GM18858 (cell line): ENCODE data around the gene MAPK10.
"Not testable (repeated sequence)": the region's sequence is repeated elsewhere in the genome, so short reads cannot be mapped to it uniquely, and the experiment has no call there.

Experiments used
- ATAC-seq: cut with Tn5 transposase; IDR thresholded peaks from one replicate; pipeline ENCODE4 v1.9.1; 2021; ENCODE audit not compliant: unreplicated experiment

MAPK10 gene

DNA sequence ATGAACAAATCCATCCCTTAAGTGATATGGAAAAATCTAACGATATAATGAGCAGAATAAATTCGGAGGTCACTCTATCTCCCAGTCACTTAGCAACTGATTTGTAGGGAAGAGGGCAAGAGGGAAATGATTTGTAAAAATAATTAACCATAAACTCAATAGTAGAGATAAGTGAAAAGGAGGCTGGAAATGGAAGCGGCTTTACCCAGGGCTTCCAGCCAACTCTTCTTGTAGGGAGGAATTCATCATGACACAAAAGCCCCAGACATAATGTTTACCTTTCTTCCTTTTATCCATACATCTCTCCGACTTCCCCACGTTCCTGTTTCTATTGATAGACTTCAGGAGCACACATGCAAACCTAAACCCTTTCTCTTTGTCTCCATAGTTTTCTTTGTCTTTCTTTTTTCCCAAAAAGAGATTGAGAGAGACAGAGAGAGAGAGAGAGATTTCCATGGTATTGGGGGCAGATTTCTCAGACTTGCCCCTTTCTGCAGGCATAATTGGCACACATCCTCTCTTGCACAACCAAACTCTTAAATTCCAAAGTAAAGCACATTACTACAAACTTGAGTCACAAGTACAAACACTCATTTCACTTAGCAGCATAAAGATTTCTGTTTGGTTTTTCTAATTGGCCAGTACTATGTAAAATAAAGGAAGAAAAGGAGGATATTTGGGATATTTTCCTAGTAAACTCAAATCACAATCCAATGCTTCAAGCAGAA is 140.9 kb downstream of the MAPK10 start:
- ATAC-seq, result no peak

DNA sequence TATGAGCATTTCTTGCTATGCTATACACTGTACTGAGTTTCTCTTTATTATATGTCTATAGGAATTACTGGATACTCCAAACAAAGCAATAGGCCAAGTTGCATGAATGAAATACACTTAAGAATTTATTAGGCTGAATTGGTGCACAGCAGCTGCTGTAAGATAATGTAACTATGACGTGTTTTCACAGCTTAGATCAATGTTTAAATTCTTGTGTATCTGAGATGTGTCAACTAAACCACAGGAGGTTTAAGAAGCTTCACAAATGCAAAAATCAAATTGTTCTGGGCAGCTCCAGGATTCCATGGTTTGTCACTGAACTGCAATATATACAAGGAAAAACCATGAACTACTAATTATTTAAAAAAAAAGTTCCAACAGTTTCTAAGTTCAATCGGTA is 156.7 kb downstream of the MAPK10 start:
- no peak for ATAC-seq

DNA sequence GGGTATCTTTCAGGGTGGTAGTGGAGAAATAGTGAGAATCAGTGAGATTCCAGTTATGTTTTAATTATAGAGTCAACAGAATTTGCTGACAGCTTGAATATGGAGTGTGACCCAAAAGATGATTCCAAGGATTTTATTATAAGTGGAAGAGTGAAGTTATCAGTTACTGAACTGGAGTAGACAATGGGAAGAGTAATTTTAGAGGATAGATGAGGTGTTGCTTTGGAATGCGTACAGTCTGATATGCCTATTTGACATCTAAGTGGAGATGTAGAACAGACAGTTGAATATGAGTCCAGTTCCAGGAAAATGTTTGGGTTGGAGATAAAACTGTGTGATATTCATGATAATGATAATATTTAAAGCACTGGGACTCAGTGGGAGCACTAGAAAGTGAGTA is 174.2 kb downstream of the MAPK10 start:
- no peak for ATAC-seq

DNA sequence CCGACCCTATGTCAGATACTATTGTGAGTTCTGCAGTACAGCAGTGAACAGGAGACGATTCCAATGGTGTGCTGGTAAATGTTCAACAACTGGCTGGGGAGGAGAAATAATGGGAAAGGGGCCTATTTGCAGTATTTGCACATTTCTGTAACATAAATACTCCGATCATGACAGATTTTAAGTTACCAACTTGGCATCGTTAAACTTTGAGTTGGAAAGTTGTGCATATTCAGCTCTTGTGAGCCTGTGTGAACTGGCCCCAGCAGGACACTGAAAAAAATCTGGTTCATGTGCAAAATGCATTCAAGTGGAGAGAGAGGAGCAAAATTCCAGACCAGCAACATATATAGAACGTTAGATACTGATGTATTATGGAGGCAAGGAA is 175.0 kb downstream of the MAPK10 start:
- no peak for ATAC-seq

DNA sequence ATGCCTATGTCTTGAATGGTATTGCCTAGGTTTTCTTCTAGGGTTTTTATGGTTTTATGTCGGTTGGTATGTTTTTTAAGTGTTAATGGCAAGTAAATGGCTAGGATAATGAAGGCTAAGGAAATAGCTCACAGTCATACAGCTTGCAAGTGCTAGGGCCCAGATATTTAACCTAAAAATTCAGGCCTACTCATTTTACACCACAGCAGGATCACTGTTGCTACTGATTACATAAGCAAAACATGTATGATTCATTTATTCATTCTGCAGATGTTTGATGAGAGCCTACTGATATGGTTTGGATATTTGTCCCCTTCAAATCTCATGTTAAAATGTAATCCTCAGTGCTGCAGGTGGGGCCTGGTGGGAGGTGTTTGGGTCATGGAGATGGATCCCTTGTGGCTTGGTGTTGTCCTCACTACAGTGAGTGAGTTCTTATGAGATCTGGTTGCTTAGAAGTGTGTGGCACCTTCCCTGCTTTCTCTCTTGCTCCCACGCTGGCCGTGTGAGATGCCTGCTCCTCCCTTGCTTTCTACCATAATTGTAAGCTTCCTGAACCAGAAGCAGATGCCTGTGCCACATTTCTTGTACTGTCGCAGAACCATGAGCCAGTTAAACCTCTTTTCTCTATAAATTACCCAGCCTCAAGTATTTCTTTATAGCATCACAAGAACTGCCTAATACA is 175.5 kb downstream of the MAPK10 start:
- no peak for ATAC-seq

DNA sequence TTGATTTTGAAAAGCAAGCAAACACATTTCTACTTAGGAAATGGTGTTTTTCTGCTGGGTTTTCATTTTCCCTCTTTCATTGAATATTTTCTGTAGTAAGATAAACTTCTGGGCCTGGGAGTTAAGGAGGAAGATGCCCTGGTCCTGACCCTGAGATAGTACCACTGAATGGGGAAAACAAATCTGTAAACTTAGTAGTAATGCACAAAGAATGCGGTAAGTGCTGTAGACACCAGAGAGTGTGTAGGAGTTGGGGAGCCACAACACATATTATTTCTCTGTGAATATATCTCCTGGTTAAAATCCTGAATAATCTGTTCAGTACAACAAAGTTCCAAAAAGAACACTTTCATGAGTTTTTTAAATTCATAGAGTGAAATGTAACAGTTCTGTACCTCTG is 178.3 kb downstream of the MAPK10 start:
- no peak for ATAC-seq

DNA sequence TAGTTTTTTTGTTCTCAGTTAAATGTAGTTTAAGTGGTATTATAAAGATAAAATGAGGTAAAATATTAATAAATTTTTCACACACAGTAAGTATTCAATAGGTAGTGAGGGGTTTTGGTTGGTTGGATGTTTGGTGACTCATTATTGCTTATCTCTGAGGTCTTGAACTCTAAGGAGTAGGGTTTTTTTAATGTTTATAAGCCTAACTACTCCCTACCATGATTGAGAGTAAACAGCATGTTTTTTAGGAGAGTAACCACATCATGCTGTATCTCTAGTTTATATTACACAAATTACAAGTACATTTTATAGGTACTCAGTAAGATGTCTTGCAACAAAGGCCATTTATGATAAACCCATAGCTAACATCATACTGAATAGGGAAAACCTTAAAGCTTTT is 181.6 kb downstream of the MAPK10 start:
- ATAC-seq, result no peak

DNA sequence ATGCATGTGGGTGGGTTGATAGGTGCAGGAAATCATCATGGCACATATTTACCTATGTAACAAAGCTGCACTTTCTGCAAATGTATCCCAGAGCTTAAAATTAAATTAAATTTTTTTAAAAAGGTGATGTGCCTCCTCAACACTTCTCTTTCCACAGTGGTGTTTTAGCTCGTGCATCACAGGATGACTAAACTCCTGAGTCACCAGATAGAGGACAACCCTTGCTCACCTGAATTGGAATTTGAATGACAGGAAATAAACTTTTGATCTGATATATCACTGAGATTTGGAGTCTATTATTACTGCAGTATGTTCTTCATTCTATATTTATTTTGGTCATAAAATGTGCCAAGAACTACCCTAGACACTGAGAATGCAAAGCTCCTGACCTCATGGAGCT is 185.3 kb downstream of the MAPK10 start:
- ATAC-seq, result no peak

DNA sequence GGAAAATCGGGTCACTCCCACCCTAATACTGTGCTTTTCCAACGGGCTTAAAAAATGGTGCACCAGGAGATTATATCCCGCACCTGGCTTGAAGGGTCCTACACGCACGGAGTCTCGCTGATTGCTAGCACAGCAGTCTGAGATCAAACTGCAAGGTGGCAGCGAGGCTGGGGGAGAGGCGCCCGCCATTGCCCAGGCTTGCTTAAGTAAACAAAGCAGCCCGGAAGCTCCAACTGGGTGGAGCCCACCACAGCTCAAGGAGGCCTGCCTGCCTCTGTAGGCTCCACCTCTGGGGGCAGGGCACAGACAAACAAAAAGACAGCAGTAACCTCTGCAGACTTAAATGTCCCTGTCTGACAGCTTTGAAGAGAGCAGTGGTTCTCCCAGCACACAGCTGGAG is 191.5 kb downstream of the MAPK10 start:
- ATAC-seq, result not testable (repeated sequence)

DNA sequence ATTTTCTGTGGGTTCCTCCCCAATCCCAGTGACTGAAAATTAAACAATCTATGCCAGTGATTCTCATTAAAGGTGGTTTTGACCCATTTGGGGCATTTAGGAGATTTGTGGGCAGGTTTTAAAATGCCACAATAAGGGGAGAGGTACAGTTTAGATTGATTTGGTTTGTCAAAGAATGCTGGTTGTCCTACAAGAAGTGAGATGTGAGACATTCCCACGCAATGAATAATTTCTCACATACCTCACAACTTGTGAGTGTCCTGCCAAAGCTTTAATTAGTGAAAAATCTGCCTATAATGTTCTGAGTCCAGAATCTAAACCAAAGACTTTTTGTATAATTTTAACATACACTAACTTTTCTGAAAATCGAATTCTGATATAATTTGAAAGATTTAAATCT is 199.4 kb downstream of the MAPK10 start:
- ATAC-seq, result no peak

DNA sequence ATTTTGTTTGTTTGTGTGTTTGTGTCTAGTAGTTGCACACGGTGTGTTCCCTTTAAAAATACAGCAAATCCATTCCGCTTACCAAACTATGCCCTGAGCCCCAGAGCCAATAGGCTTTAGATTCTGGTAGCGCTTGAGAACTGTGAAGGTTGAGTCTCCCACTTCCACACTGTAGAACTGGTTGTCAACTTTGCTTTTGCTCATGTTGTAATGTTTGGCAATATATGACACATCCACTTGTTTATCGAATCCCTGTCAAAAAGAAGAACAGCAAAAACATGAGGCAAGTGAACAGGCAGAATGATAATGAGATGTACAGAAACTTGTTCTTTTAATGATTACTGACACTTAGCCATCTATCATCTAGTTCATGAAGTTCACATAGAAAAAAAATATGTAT is 200.6 kb downstream of the MAPK10 start:
- ATAC-seq, result no peak

DNA sequence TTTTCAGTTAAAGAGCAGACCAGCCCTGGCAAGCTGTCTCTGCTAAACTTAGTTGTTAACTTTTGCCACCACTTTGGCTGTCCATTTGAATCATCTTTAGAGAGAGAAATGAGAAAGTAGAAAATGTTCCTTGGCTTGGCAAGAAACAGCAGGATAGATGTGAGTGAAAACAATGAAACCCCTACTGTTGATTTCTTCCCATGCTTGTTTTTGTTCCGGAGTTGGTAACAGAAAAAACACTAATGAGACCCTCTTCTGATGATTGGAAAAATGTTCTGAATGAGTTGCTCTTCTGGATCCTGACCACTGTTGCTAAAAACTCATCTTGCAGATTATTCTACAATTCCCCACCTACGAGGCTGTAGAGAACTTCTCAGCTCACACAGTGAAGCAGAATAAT is 203.3 kb downstream of the MAPK10 start:
- no peak for ATAC-seq

DNA sequence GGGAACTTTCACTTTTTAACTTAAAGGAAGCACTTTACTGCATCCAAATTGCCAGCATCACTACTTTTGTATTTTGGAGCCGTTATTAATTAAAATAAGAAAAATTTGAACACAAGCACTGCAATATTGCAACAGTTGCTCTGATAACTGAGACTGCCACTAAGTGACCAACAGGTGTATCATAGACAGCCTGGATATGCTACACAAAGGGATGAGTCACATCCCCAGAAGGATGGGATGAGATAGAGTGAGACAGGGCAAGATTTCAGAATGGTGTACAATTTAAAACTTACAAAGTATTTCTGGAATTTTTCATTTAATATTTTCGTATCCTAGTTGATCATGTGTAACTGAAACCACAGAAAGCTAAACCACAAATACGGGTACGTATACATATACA is 204.1 kb downstream of the MAPK10 start:
- no peak for ATAC-seq

DNA sequence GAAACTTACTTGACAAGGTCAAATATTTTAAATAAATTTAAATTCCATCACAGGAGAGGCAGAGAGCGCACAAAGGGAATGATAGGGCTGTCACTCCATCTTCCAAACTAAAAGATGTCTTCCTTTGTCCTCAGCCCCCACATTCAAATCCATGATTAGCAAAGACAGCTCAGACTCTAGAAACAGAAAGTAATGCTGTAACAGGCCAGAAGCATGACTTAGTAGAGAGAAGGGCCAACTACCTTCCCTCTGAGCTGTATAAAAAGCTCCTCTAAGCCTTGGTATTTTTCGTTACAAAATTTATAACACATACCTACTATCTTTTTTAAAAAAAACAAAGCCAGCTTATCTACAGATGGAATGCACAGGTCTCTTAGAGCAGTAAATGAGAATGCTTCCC is 207.4 kb downstream of the MAPK10 start:
- no peak for ATAC-seq

DNA sequence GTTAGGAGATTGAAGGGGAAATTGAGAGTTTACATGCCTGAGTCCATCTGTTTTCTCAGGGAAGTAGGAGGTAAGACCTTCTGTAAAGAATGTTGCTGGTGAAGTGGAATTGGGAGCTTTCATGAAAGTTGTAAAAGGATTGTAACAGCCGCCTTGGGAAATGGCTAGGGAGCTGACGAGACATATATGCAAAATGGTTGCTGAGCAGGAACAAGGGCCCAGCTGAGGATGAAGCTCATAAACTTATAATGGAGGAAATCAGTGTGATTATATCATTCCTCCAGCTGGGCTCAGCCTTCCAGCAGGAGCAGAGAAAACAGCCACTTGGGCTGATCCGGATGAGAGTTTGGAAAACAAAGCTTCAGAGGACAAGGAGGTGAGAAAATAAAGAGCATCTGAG is 208.7 kb downstream of the MAPK10 start:
- no peak for ATAC-seq

DNA sequence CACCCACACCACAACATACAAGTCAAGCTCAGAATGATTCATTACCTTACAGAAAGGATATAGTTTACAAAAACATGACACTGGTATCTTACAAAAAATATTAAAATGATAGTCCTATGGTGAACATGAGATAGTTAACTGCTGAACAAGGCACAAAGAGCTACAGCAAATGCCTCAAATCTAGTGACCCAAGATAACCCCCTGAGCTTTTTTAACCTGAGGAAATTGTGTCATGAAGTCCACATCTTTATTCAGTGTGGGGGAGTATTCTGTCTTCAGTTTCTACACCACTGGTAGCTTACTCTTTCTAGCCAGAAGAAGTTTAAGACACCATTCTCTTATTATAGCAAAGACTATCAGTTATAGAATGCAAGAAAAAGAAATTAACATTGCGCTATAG is 218.7 kb downstream of the MAPK10 start:
- no peak for ATAC-seq

DNA sequence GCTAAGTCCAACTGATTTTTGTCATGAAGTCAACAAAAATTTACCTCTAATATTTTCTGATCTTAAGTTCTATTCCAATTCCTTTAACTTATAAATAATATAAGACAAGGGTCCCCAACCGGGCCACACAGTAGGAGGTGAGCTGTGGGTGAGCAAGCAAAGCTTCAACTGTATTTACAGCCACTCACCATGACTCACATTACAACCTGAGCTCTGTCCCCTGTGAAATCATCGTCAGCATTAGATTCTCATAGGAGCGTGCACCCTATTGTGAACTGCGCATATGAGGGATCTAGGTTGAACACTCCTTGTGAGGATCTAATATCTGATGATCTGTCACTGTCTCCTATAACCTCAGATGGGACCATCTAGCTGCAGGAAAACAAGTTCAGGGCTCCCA is 227.4 kb downstream of the MAPK10 start:
- ATAC-seq, result no peak

DNA sequence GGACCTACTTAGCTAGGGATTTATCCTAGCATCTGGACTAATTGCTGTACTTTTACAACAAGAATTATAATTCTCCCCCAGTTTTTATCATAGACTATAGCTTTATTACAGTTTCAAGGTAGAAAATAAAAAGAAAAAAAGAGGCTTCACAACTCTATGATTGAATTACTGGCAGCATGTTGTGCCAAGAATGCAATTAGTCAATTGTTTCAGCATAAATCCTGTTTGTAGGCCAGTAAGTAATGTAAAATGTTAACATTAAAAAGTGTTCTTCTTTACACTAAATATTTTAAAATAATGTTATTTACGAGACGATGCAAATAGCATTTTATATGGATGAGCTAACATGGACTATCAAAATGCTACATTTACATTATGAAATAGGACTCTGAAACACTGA is 228.4 kb downstream of the MAPK10 start:
- ATAC-seq, result no peak

DNA sequence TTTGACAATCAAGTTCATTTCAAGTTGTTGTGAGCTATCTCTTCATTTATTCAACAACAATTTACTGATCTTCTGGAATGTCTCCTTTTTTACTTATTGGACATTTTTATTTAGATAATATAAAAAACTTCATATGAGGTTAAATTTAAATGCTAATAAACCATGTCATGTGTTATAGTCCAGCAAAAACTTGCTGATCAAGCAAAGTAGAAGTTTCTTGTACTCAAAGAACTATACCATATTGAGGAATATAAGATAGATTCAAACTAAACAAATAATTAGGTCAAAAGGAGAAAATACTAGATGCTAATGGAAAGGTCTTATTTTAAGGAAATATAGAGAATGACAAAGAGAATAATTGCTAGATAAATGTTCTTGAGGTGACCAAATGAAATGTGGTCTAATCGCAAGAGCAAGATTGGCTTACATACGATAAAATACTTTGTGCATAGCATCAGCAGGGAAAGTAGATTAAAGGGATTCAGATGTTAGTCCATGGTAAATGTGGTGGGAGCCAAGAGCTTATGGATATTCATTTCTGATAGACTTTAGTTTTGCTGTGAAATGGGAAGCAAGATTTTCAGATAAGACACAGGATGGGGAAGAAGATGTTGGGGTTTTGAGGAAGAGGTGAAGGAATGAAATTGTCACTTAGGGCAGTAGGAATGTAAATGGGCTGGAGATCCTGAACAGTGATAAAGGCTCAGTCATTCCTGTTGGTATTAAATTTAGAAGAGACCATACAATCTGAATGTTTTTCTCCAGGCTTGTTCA is 229.5 kb downstream of the MAPK10 start:
- ATAC-seq, result no peak

DNA sequence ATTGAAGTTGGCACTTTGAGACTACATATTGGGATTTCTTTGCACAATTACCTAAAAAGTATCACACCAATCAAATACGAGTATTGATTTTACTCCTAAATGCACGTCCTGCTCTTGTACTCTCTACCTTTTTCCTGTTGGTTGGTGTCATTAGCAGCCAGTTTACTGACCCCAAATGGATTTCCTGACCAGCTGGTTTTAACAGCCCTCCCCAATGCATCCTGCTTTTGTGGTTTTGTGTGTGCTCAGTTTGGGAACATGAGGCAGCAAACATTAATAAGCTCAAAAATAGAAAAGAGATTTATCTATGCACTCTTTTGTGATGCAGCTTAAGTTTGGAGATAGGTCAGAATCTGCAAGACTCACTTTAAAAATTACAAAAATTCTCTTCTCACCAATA is 230.3 kb downstream of the MAPK10 start:
- ATAC-seq, result no peak

DNA sequence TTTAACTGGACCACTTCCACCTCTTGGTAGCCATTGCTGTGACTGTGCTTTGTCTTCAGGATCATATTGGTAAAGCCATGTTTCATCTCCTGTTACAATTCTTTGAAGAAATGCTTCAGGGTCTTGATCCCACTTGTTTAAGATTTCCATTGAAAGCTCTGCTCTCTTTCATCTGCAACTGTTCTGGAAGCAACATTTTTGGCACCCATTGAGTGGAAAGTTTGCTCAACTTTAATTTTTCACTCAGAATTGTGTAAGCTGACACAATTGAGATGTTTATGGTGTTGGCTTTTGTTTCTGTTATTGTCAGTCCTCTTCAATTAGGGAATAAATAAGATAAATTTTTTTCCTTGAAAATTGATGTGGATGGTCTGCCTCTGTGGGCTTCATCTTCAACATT is 237.4 kb downstream of the MAPK10 start:
- no peak for ATAC-seq

DNA sequence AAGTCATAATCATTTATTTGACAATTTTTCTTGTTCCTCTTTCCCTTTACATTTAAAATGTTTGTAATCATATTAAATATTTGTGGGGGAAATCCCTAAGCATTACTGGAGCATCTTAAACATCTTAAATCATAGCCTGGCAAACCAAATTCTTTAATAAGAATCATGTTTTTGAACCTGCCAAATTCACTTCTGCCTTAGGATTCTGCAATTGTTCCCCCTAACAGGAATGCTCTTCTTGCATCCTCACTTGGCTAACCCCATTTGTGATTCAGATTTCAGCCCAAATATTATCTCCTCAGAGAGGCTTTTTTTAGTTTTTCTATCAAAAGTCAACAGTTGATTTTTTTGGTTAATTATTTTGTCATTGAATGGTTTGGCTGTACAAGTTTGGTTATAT is 241.1 kb downstream of the MAPK10 start:
- no peak for ATAC-seq
